Aorta (tissue), 5 donors: Measurements from ENCODE around the gene DBR1. TPM values are rescaled to one million over a fixed set of nuclear protein-coding genes. Genes with fewer than 3 reads are reported as not detected.

Source experiments
- ATAC-seq: fragments of 200-7000 bp; cut with Tn5 transposase; one replicate; pipeline ENCODE4 v1.9.1; 2022; ENCODE audit warnings: moderate library complexity; ENCODE audit not compliant: low FRiP score
- DNase-seq, 2 donors: peaks; one replicate each; pipeline ENCODE4 v3.0.0-alpha.2; 2020
- H3K27ac ChIP-seq, 2 donors: one replicate each; pipeline ENCODE4 v1.5.1; 2013; ENCODE audit warnings: low read length in 2 of 2, mild to moderate bottlenecking in 2 of 2, moderate library complexity in 2 of 2, control low read depth in 1 of 2, inconsistent platforms in 1 of 2, low read depth in 1 of 2
- H3K27me3 ChIP-seq, 2 donors: one replicate each; pipeline ENCODE4 v1.6.1; 2013; ENCODE audit warnings: control low read depth in 1 of 2, low read length in 1 of 2, mild to moderate bottlenecking in 1 of 2, moderate library complexity in 1 of 2; ENCODE audit not compliant: insufficient read depth in 2 of 2, control insufficient read depth in 1 of 2
- H3K36me3 ChIP-seq, 2 donors: one replicate each; pipeline ENCODE4 v1.6.1; 2013; ENCODE audit warnings: control low read depth in 1 of 2, low read length in 1 of 2, mild to moderate bottlenecking in 1 of 2; ENCODE audit not compliant: insufficient read depth in 2 of 2, control insufficient read depth in 1 of 2
- H3K4me1 ChIP-seq, 2 donors: one replicate each; pipeline ENCODE4 v1.6.1; 2013; ENCODE audit warnings: low read length in 2 of 2, control low read depth in 1 of 2, mild to moderate bottlenecking in 1 of 2, moderate library complexity in 1 of 2; ENCODE audit not compliant: insufficient read depth in 2 of 2, control insufficient read depth in 1 of 2
- H3K4me3 ChIP-seq, 2 donors: one replicate each; pipeline ENCODE4 v1.5.1; 2013; ENCODE audit warnings: low read length in 2 of 2, control low read depth in 1 of 2, mild to moderate bottlenecking in 1 of 2
- H3K9me3 ChIP-seq: one replicate; pipeline ENCODE4 v1.6.1; 2013; ENCODE audit warnings: mild to moderate bottlenecking, low read length; ENCODE audit not compliant: control insufficient read depth
- WGBS, 2 donors: extraction: QIAGEN DNeasy Blood & Tissue Kit; methylation state at CpG; one replicate each; pipeline ENCODE4 v1.1.7; 2013; 5-methylcytosine and 5-hydroxymethylcytosine counted together
- intact Hi-C, 2 donors: fragments of 100-400 bp; cut with DNase I; formaldehyde crosslinking; loops; one replicate each; pipeline versions ENCODE4 v1.14.2 to v1.15.0; 2022
- polyA plus RNA-seq, 2 donors: library from polyadenylated mRNA; stranded (reverse); fragments of 200-250 nt; gene quantifications; one replicate each; pipeline ENCODE4 v1.2.3, GENCODE V29; 2013
- total RNA-seq, 2 donors: library from RNA; stranded (reverse); fragmentation: NEBNext Ultra II Directional; extraction: Animal tissue kit (Norgen Biotek cat#: 25700); gene quantifications; one replicate each; pipeline ENCODE4 v1.2.1, GENCODE V29; 2021
- donor health status: healthy with polysubstance abuse.
- donor health status: Bipolar disorder and iron deficiency.
- donor health status: DM: no; HTN: no; CAD: no.
- donor health status: DM: no; HTN: no; CAD: no.
- donor health status: DM: yes; HTN: yes; CAD: no.

The DBR1 gene
- total and polyA plus RNA-seq, 4 donors: 5.5 to 15.3 (median 10.5) TPM

DNA sequence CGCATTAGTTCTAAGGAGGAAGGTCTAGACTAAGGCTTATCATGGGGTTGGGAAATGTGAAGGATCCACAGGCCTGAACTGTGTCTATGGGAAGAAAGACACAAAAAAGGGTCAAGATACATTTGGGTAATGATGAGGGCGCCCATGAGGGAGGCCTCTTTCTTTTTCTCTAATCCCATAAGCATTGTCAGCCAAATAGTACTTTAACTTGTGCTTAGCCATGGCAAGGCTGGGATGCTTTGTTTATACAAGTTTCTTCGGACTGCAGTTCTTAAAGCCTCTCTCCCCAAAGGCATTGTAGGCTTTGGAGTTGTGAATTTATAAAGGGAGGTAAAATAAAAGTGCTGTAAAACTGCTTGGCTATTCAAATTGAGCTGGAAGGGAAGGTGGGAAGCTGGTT, 35.8 kb upstream of the DBR1 start:
- no peak overlapping the region for H3K27ac ChIP-seq
- H3K27me3 ChIP-seq: no peaks in the 10 kb centered on the region
- DNase-seq: no peak
- no peaks in the 10 kb centered on the region for H3K9me3 ChIP-seq
- no peak overlapping the region for H3K4me3 ChIP-seq
- ATAC-seq: no peak
- peaks cover 2 to 3% of the 10 kb centered on the region in 2 donors for H3K4me1 ChIP-seq
- H3K36me3 ChIP-seq: no peaks in the 10 kb centered on the region
- 52 to 59% methylated on average over 3 of the region's 3 CpGs for WGBS, 2 donors
- intact Hi-C loops: no loop called here

DNA sequence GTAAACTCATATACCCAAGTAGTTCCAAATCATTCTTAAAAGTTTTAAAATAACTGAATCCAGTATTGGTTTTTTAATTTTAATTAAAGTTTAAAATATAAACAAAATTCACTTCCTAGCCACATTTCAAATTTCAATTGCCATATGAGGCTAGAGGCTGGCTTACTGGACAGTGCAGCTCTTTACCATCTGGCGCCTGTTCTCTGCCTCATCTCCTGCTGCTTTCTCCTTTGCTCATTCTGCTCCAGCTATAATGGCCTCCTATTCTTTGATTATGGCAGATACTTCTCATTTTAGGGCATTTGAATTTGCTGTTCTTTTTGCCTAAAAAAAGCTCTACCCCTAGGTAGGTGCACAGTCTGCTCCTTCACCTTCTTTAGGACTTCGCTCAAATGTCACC, 31.5 kb upstream of the DBR1 start:
- Histone ChIP-seq H3K27me3 (no peaks in the 10 kb centered on the region), H3K4me1 (peaks cover 3 to 4% of the 10 kb centered on the region in 2 donors), H3K9me3 (no peaks in the 10 kb centered on the region), H3K4me3 (no peak overlapping the region), H3K27ac (no peak overlapping the region), H3K36me3 (no peaks in the 10 kb centered on the region)
- no peak for DNase-seq
- intact Hi-C loops: no loop called here
- ATAC-seq: no peak
- WGBS, 2 donors: 99 to 100% methylated on average over 2 of the region's 2 CpGs

DNA sequence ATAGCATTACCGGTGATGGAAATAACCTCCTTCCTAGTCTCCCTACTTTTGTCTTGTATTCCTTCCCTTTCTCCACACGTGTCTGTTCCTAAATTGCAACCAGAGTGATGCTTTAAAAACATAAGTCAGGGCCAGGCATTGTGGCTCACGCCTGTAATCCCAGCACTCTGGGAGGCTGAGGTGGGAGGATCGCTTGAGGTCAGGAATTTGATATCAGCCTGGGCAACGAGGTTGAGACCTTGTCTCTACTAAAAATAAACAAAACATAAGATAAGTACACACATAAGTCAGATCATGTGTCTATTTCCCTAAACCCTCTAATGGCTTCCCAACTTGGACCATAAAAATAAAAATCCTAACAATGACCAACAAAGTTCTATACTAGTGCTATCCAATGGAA, 30.8 kb upstream of the DBR1 start:
- no peak overlapping the region for H3K27ac ChIP-seq
- H3K4me3 ChIP-seq: no peak overlapping the region
- H3K27me3 ChIP-seq: no peaks in the 10 kb centered on the region
- no peaks in the 10 kb centered on the region for H3K9me3 ChIP-seq
- DNase-seq (no peak), ATAC-seq (no peak)
- intact Hi-C loops: no loop called here
- no peaks in the 10 kb centered on the region for H3K36me3 ChIP-seq
- 63 to 70% methylated on average over 5 of the region's 5 CpGs for WGBS, 2 donors
- peaks cover 3 to 4% of the 10 kb centered on the region in 2 donors for H3K4me1 ChIP-seq

DNA sequence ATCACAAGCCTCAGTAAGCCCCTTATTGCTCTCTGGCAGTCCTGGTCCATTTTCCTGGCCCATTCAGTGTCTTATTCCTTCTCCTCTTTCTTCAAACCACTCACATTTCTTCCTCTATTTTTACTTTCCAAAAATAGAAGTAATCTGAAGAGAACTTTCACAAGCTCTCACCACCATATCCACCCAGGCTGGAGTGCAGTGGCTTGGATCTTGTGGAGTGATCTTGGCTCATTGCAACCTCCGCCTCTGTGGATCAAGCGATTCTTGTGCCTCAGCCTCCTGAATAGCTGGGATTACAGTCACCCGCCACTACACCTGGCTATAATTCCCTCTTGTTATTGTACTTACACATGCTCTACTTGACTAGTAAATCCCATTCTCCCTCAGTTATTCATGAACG, 29.2 kb upstream of the DBR1 start:
- Histone ChIP-seq H3K4me3 (no peak overlapping the region), H3K9me3 (no peaks in the 10 kb centered on the region), H3K4me1 (peaks cover 2 to 4% of the 10 kb centered on the region in 2 donors), H3K27me3 (no peaks in the 10 kb centered on the region), H3K27ac (no peak overlapping the region), H3K36me3 (no peaks in the 10 kb centered on the region)
- 80 to 89% methylated on average over 4 of the region's 4 CpGs for WGBS, 2 donors
- intact Hi-C loops: no loop called here
- no peak for DNase-seq
- no peak for ATAC-seq

DNA sequence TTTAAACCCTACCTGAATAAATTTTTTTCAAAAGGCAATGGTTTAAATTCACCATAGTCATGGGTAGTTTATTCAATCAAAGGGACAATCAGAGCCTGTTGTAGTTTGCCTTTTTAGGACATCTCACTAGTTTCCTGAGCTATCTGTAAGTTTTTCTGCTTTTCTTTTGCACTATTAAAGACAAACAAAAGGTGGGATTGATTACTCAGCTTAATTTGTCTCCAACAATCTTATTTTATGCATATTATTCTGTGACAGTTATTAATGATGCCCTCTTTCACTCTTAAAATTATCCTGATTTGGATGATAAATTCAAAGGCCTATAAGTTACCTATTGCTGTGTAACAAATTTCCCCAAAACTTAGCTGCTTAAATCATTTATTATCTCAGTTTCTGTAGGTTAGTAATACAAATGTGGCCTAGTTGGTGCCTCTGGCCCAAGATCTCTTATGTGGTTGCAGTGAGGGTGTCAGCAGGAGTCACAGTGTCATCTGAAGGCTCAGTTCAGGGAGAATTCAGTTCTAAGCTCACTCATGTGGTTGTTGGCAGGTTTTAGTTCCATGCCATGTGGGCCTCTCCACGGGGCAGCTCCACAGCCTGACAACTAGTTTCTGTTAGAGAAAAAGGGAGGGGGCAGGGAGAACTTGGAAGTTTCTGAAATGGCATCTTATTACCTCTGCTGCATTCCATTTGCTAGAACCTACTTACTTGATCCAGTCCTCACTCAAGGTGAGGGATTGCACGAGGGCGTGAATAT, 28.4 kb upstream of the DBR1 start:
- WGBS, 2 donors: 75 to 76% methylated on average over 3 of the region's 3 CpGs
- no peak overlapping the region for H3K4me3 ChIP-seq

DNA sequence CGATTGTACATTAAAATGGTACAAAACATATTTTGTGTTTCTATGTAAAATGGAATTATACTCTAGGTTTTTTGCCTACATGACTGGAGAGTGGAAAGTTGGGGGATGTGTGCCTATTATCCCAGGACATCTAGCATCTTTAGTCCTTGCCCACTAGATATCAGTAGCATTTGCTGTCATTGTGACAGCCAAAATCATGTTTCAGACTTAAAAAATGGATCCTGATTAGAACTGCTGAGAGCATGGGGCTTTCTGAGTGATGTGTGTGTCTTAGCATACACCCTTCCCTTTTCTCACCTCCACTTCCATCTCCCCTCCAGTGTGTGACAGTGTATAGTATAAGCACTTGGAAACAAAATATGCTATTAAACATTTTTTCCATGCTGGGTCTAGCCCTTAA, 25.7 kb upstream of the DBR1 start:
- no peak for ATAC-seq
- no peak overlapping the region for H3K27ac ChIP-seq
- 82 to 89% methylated on average over 1 of the region's 1 CpG for WGBS, 2 donors
- peaks cover 0 to 1% of the 10 kb centered on the region in 2 donors for H3K4me1 ChIP-seq
- DNase-seq: no peak
- intact Hi-C loops: no loop called here
- no peaks in the 10 kb centered on the region for H3K27me3 ChIP-seq
- H3K36me3 ChIP-seq: peaks cover 0 to 1% of the 10 kb centered on the region in 2 donors
- H3K4me3 ChIP-seq: no peak overlapping the region
- H3K9me3 ChIP-seq: no peaks in the 10 kb centered on the region

More for the DNA sequence above, 28.4 kb upstream of the DBR1 start:
- ATAC-seq: no peak
- H3K9me3 ChIP-seq: no peaks in the 10 kb centered on the region
- no peak overlapping the region for H3K27ac ChIP-seq
- H3K4me1 ChIP-seq: peaks cover 0 to 4% of the 10 kb centered on the region in 2 donors
- intact Hi-C loops: no loop called here
- H3K36me3 ChIP-seq: no peaks in the 10 kb centered on the region
- H3K27me3 ChIP-seq: no peaks in the 10 kb centered on the region
- no peak for DNase-seq

DNA sequence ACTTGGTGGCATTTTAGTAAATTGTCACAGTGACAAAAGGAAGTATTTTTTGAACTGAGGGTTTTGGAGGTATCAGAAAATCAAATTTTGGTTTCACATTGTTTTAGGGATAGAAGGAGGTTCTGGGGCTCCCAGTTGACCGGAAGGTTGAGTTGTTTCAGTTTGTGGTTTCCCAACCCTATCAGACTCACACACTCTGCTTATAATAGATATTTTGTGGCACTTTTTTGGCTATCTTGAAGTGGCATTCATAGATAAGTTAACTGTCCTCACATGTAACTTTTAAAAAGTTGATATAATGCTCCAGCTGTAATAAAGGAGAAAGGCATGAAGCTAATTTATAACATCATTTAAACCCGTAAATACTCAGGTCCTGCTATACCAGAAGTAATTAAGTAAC, 25.1 kb upstream of the DBR1 start:
- Histone ChIP-seq H3K4me1 (no peaks in the 10 kb centered on the region), H3K36me3 (peaks cover 0 to 1% of the 10 kb centered on the region in 2 donors), H3K27me3 (no peaks in the 10 kb centered on the region), H3K27ac (no peak overlapping the region), H3K9me3 (no peaks in the 10 kb centered on the region), H3K4me3 (no peak overlapping the region)
- ATAC-seq: no peak
- intact Hi-C loops: no loop called here
- WGBS, 2 donors: 84 to 87% methylated on average over 2 of the region's 2 CpGs
- DNase-seq: no peak

DNA sequence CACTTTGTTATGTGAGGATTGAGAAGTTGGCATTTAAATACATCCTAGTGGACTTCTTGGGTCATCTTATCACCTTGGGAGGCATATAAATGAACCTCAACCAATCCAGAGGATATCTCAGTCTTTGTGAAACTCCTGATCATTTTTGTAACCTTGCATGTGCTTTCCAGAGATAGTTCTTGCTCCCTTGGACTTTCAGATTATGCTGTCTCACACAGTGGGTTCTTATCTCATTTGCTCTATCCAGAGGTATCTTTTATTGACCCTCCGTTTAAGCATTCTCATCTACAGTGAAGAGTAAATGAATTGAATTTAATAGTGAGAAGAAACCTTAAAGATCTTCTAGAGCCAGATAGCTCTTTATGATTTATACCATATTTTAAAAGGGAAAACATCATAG, 22.8 kb upstream of the DBR1 start:
- intact Hi-C loops: no loop called here
- no peaks in the 10 kb centered on the region for H3K4me1 ChIP-seq
- DNase-seq: no peak
- no peaks in the 10 kb centered on the region for H3K27me3 ChIP-seq
- WGBS, 2 donors: 84 to 88% methylated on average over 1 of the region's 1 CpG
- no peaks in the 10 kb centered on the region for H3K9me3 ChIP-seq
- H3K27ac ChIP-seq: no peak overlapping the region
- no peak for ATAC-seq
- peaks cover 0 to 1% of the 10 kb centered on the region in 2 donors for H3K36me3 ChIP-seq
- no peak overlapping the region for H3K4me3 ChIP-seq

DNA sequence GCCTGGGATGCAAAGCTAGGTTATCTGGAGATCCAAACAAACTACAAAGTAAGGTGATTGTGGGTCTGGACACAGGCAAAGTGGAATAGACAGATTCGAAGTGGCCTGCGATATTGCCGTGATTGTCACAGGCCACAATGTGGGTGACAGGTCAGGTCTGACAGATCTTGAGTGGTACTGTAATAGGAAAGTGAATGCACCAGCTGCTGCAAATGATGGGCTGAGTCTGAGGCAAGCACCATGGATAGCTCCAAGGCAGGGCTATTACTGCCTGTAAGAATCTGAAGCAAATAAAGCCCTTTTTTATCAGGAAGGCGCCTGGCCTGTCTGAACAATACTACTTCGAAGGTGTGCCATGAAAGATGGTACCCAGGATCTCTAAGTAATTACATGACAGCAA, 22.3 kb upstream of the DBR1 start:
- 70 to 75% methylated on average over 5 of the region's 5 CpGs for WGBS, 2 donors
- H3K4me3 ChIP-seq: no peak overlapping the region
- DNase-seq (no peak), ATAC-seq (no peak)
- H3K36me3 ChIP-seq: peaks cover 0 to 1% of the 10 kb centered on the region in 2 donors
- no peak overlapping the region for H3K27ac ChIP-seq
- H3K27me3 ChIP-seq: no peaks in the 10 kb centered on the region
- H3K9me3 ChIP-seq: no peaks in the 10 kb centered on the region
- intact Hi-C loops: no loop called here
- H3K4me1 ChIP-seq: no peaks in the 10 kb centered on the region
